NCI-H1105 treated with DMSO at 0.1 percent for 48 hours (cell line): Measurements from ENCODE around the gene TPI1.
A peak's percentile ranks its signal among the peaks of the same experiment; 100 is the strongest.

Experiments used
- DNase-seq: peaks from one replicate; lab custom pipeline; 2025; lab: John Stamatoyannopoulos, UW

The TPI1 gene

GRCh38 chr12:6828781-6829535, 38.4 kb upstream of the TPI1 start:
- DNase-seq: peak; percentile 36

GRCh38 chr12:6829536-6830220, 37.7 kb upstream of the TPI1 start:
- peak; percentile 27 for DNase-seq

GRCh38 chr12:6830286-6830890, 36.9 kb upstream of the TPI1 start:
- no peak for DNase-seq

- DNase-seq: no peak
Measured at GRCh38 chr12:6830999-6831398, 36.3 kb upstream of the TPI1 start.

- DNase-seq: no peak
Measured at GRCh38 chr12:6831450-6831995, 35.8 kb upstream of the TPI1 start.

- no peak for DNase-seq
Measured at GRCh38 chr12:6832125-6832524, 35.2 kb upstream of the TPI1 start.

GRCh38 chr12:6833189-6833890, 34.0 kb upstream of the TPI1 start:
- DNase-seq: no peak

GRCh38 chr12:6834254-6834653, 33.1 kb upstream of the TPI1 start:
- no peak for DNase-seq

GRCh38 chr12:6834873-6835272, 32.5 kb upstream of the TPI1 start:
- DNase-seq: no peak

- no peak for DNase-seq
Measured at GRCh38 chr12:6836851-6837250, 30.5 kb upstream of the TPI1 start.

- no peak for DNase-seq
Measured at GRCh38 chr12:6837370-6838060, 29.8 kb upstream of the TPI1 start.

- no peak for DNase-seq
Measured at GRCh38 chr12:6838854-6839253, 28.5 kb upstream of the TPI1 start.

- peak; percentile 51 for DNase-seq
Measured at GRCh38 chr12:6839482-6840201, 27.7 kb upstream of the TPI1 start.

GRCh38 chr12:6840330-6840729, 27.0 kb upstream of the TPI1 start:
- DNase-seq: no peak

- DNase-seq: no peak
Measured at GRCh38 chr12:6840761-6841515, 26.4 kb upstream of the TPI1 start, which contains the start of gene GNB3. GNB3 (plus strand) TSS chr12:6840925; CDS start chr12:6841288, 363 bp downstream.

- DNase-seq: no peak
Measured at GRCh38 chr12:6842075-6842474, 25.3 kb upstream of the TPI1 start.

- DNase-seq: no peak
Measured at GRCh38 chr12:6843118-6843902, 24.0 kb upstream of the TPI1 start.

GRCh38 chr12:6845395-6845794, 21.9 kb upstream of the TPI1 start:
- no peak for DNase-seq

GRCh38 chr12:6846316-6846869, 20.9 kb upstream of the TPI1 start:
- no peak for DNase-seq
